ENCODE results near the gene SLC25A42.

DNA sequence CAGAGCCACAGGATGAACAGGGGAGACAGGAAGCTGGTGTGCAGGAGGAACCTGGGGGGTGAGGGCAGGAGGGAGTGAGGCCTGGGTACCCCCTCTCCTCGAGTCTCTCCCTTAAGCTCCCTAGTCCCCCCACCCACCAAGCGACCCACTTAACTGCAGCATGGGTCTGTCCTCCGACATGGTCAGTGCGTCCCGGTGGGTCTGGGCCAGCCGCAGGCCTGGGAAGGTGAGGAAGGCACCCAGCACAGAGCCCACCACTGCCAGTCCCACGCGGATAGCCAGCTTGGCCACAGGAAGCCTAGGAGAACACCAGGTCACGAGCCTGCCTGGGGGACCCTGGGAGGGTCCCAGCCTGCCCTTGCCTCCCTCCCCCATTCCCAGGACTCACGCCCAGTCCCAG lies 57.6 kb downstream of the SLC25A42 start:
- no peak for TF ChIP-seq POLR2A (IDR thresholded peaks at IDR 0.05; ENCODE audit: low read depth, low read length)
- no peak for TF ChIP-seq TAF1 (IDR thresholded peaks at IDR 0.05; ENCODE audit: borderline replicate concordance, low read depth, low read length)

Measured in GM12892 (cell line).